ENCODE measurements around the gene CARD16. TPM values are rescaled to one million over a fixed set of nuclear protein-coding genes. Genes with fewer than 3 reads are reported as not detected.
A peak's percentile ranks its signal among the peaks of the same experiment; 100 is the strongest.
"Not testable (repeated sequence)": the region's sequence is repeated elsewhere in the genome, so short reads cannot be mapped to it uniquely, and the experiment has no call there.

The CARD16 gene
- total RNA-seq: 26.8 TPM

- intact Hi-C loops (cut with DNase I); H3K27me3 ChIP-seq; H3K9me3 ChIP-seq; H3K36me3 ChIP-seq; DNase-seq (ENCODE audit: extremely low spot score in 2 of 2): not testable (repeated sequence)
- peak in 1 of 2 donors; percentile 42 for TF ChIP-seq POLR2AphosphoS5 (IDR thresholded peaks at IDR 0.05; ENCODE audit: insufficient read depth in 1 of 2, low read depth in 1 of 2)
- H3K4me3 ChIP-seq: peak within 1 kb of the TSS; percentile 28 to 34
- H3K27ac ChIP-seq: peak within 1 kb of the TSS; percentile 15
- H3K4me1 ChIP-seq: peaks cover 18% of the 10 kb centered on the region
Measured at GRCh38 chr11:105044557-105045524, at the start of gene CARD16. Gene CARD16 (minus strand): TSS chr11:105045335. CDS start chr11:105045297, 38 bp downstream.

- Histone ChIP-seq H3K36me3 (no peaks in the 10 kb centered on the region), H3K4me1 (no peaks in the 10 kb centered on the region), H3K9me3 (no peaks in the 10 kb centered on the region), H3K27me3 (no peaks in the 10 kb centered on the region), H3K27ac (no peak overlapping the region), H3K4me3 (no peak overlapping the region)
- DNase-seq (ENCODE audit: extremely low spot score in 2 of 2): no peak
- TF ChIP-seq POLR2A (IDR thresholded peaks at IDR 0.05) (no peak), CTCF (IDR thresholded peaks at IDR 0.05) (no peak), POLR2AphosphoS5 (IDR thresholded peaks at IDR 0.05; ENCODE audit: insufficient read depth in 1 of 2, low read depth in 1 of 2) (no peak)
- intact Hi-C loops (cut with DNase I): no loop called here
Measured at GRCh38 chr11:105092256-105093239, 47.4 kb upstream of the CARD16 start.

- no peaks in the 10 kb centered on the region for H3K27me3 ChIP-seq
- no peak for DNase-seq (ENCODE audit: extremely low spot score in 2 of 2)
- intact Hi-C loops (cut with DNase I): no loop called here
Measured at GRCh38 chr11:105081412-105082150, 36.4 kb upstream of the CARD16 start.

GRCh38 chr11:105080171-105080906 lies 35.2 kb upstream of the CARD16 start:
- H3K36me3 ChIP-seq; DNase-seq (ENCODE audit: extremely low spot score in 2 of 2); H3K27ac ChIP-seq; H3K4me3 ChIP-seq; H3K4me1 ChIP-seq; intact Hi-C loops (cut with DNase I); H3K9me3 ChIP-seq; H3K27me3 ChIP-seq: not testable (repeated sequence)

More at GRCh38 chr11:105081412-105082150, 36.4 kb upstream of the CARD16 start:
- H3K27ac ChIP-seq: no peak overlapping the region
- H3K9me3 ChIP-seq: no peaks in the 10 kb centered on the region
- H3K36me3 ChIP-seq: no peaks in the 10 kb centered on the region
- no peaks in the 10 kb centered on the region for H3K4me1 ChIP-seq
- TF ChIP-seq POLR2A (IDR thresholded peaks at IDR 0.05): no peak
- no peak for TF ChIP-seq POLR2AphosphoS5 (IDR thresholded peaks at IDR 0.05; ENCODE audit: insufficient read depth in 1 of 2, low read depth in 1 of 2)
- H3K4me3 ChIP-seq: no peak overlapping the region

GRCh38 chr11:105078283-105078682 lies 33.1 kb upstream of the CARD16 start:
- Histone ChIP-seq H3K9me3 (no peaks in the 10 kb centered on the region), H3K27me3 (no peaks in the 10 kb centered on the region), H3K36me3 (no peaks in the 10 kb centered on the region), H3K27ac (no peak overlapping the region), H3K4me3 (no peak overlapping the region), H3K4me1 (no peaks in the 10 kb centered on the region)
- no peak for TF ChIP-seq CTCF (IDR thresholded peaks at IDR 0.05)
- TF ChIP-seq POLR2AphosphoS5 (IDR thresholded peaks at IDR 0.05; ENCODE audit: insufficient read depth in 1 of 2, low read depth in 1 of 2): no peak
- TF ChIP-seq POLR2A (IDR thresholded peaks at IDR 0.05): no peak
- intact Hi-C loops (cut with DNase I): no loop called here
- DNase-seq (ENCODE audit: extremely low spot score in 2 of 2): no peak

- H3K27me3 ChIP-seq; H3K36me3 ChIP-seq; DNase-seq (ENCODE audit: extremely low spot score in 2 of 2); intact Hi-C loops (cut with DNase I); H3K9me3 ChIP-seq; H3K4me3 ChIP-seq; H3K27ac ChIP-seq; H3K4me1 ChIP-seq: not testable (repeated sequence)
Measured at GRCh38 chr11:105077141-105077790, 32.1 kb upstream of the CARD16 start.

Data from vagina (tissue), 2 donors.